HCEC 1CT (cell line): ENCODE data around the gene BRI3BP.
"Not testable (repeated sequence)": the region's sequence is repeated elsewhere in the genome, so short reads cannot be mapped to it uniquely, and the experiment has no call there.

Experiments
- DNase-seq: peaks from one replicate; pipeline ENCODE4 v3.0.0-alpha.2; 2017

Gene BRI3BP

DNA sequence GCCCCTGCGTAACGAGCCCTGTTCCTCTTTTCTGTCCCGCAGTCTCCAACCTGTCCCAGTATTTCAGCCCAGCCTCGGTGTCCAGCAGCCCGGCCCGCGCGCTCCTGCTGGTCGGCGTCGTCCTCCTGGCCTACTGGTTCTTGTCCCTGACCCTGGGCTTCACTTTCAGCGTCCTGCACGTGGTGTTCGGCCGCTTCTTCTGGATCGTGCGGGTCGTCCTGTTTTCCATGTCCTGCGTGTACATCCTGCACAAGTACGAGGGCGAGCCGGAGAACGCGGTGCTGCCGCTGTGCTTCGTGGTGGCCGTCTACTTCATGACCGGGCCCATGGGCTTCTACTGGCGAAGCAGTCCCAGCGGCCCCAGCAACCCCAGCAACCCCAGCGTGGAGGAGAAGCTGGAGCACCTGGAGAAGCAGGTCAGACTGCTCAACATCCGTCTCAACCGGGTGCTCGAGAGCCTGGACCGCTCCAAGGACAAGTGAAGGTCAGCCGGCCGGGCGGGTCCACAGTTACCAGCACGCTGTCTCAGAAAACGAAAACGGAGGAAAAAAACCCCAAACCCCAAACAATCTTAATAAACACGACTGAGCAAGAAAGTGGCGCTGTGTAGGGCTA lies 31.6 kb downstream of the BRI3BP start:
- DNase-seq, result no peak

- DNase-seq, result no peak
Measured at GRCh38 chr12:125025606-125026235, 32.3 kb downstream of the BRI3BP start.

- DNase-seq, result no peak
Measured at GRCh38 chr12:125028106-125028505, 34.7 kb downstream of the BRI3BP start.

- peak; percentile 16 for DNase-seq
Measured at GRCh38 chr12:125029761-125030358, 36.4 kb downstream of the BRI3BP start.

- not testable (repeated sequence) for DNase-seq
Measured at GRCh38 chr12:125031471-125031870, 38.0 kb downstream of the BRI3BP start.

GRCh38 chr12:125032466-125033152 lies 39.2 kb downstream of the BRI3BP start:
- DNase-seq, result no peak

DNA sequence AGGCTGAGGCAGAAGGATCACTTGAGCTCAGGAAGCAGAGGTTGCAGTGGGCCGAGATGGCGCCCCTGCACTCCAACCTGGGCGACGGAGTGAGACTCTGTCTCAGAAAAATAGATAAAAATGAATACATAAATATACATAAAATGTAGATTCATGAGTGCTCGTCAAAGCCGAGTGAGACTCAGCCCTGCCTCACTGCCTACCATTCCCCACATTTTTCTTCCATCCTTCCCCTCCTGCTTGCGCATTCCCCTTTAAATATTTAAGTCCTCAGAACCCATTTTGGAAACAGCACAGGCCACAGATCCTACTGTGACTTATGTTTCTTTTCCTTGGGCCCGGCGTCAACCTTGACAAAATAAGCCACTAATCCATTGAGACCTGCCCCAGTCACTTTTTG lies 39.8 kb downstream of the BRI3BP start:
- no peak for DNase-seq

DNA sequence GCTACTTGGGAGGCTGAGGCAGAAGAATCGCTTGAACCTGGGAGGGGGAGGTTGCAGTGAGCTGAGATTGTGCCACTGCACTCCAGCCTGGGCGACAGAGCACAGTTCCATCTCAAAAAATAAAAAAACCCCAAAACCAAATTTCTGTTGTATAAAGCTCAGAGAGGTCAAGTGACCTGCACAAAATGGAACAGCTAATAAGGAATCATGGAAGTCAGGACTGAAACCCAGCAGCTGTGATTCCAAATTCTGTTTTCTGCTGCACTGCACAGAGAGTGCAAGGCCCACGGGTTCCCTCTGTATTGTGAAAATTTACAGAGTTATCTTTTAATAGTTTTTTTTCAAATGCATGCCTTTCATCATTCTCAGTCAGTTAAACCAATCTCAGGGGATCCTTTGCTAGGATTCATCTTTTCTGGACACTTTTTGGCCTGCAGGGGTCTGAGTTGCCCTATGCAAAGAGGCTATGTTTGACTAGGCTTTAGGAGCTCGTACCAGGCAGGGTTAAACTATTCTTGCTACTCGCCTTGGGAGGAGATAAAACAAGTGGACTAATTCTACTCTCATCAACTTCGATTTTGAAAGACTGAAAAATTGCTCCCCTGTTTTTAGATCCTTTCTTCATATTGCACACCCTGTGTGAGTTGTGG lies 45.7 kb downstream of the BRI3BP start:
- no peak for DNase-seq

- no peak for DNase-seq
Measured at GRCh38 chr12:125049093-125049458, 55.6 kb downstream of the BRI3BP start.

DNA sequence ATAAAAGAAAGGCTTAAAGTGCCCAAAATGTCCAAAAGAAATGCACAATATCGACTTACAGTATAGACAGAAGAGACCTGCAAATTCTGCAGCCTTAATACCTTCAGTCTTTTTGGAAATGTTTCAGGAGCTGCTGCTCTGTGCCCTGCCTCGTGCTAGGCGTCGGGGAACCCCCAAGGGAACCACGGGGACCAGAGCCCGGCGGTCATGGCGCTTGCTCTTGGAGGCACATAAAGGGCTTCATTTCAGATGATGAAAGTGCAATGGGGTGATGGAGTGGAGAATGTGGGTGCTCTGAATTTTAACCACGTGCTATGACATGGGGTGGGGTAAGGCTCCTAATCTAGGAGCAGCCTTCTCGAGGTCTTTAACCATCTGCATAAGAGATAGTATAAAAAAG lies 57.0 kb downstream of the BRI3BP start:
- no peak for DNase-seq

DNA sequence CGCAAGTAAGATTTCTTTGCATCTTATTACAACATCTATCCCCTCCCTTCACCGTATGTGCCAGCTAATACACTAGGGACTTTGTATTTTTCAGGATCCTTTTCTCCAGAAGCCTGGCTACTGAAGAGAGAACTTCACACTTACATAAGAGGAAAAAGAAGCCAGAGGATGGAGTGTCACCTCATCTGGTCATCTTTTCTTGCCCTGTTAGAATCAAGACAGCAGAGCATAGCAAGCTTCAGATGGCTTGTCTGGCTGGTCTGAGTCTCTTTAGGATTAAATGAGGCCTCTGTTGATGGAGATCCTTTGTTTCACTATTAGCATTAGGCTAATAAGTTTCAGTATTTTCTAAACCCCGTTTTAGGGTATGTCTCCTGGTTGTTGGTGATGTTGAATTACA lies 57.4 kb downstream of the BRI3BP start:
- DNase-seq, result no peak

- DNase-seq, result no peak
Measured at GRCh38 chr12:125053821-125054220, 60.4 kb downstream of the BRI3BP start.

GRCh38 chr12:125055591-125055990 lies 62.1 kb downstream of the BRI3BP start:
- no peak for DNase-seq

- no peak for DNase-seq
Measured at GRCh38 chr12:125056306-125056705, 62.9 kb downstream of the BRI3BP start.

DNA sequence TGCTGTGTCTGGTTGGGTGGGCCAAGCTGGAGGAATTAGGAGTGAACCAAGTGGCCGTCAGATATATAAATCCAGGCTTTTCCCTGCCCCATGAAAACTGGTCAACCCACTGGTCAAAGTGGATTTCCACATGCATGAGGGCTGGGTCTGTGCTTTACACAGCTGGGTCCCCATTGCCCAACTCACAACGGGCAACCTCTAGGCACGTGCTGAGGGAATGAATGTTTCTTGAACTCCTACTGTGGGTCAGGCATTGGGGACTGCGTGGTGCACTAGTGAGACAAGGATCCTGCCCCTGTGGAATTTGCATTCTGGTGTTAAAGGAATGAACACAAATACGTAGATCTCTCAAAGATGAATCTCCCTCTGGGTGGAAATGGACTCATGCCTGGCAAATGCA lies 64.3 kb downstream of the BRI3BP start:
- DNase-seq, result no peak

GRCh38 chr12:125061229-125061628 lies 67.8 kb downstream of the BRI3BP start:
- no peak for DNase-seq

DNA sequence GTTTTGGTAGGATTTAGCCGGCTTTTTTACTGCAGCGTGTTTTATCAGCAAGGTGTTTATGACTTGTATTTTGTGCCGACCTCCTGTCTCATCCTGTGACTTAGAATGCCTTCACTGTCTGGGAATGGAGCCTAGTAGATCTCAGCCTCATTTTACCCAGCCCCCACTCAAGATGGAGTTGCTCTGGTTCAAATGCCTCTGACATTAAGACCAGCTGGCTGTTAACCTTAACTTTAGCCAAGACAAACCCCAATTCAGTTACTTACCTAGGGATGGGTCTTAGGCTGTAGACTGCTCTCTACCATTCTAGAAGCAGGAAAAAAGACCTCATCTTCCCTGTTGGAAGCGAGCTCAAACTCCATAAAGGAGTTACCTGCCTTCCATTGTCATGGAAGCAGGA lies 70.1 kb downstream of the BRI3BP start:
- not testable (repeated sequence) for DNase-seq

- no peak for DNase-seq
Measured at GRCh38 chr12:125064492-125064891, 71.0 kb downstream of the BRI3BP start.

- peak; percentile 75 for DNase-seq
Measured at GRCh38 chr12:125065021-125065918, 71.8 kb downstream of the BRI3BP start, which contains the start of gene AACS. Gene AACS, plus strand, starts transcription at chr12:125065435. Its CDS starts 150 bp downstream, at chr12:125065585.

DNA sequence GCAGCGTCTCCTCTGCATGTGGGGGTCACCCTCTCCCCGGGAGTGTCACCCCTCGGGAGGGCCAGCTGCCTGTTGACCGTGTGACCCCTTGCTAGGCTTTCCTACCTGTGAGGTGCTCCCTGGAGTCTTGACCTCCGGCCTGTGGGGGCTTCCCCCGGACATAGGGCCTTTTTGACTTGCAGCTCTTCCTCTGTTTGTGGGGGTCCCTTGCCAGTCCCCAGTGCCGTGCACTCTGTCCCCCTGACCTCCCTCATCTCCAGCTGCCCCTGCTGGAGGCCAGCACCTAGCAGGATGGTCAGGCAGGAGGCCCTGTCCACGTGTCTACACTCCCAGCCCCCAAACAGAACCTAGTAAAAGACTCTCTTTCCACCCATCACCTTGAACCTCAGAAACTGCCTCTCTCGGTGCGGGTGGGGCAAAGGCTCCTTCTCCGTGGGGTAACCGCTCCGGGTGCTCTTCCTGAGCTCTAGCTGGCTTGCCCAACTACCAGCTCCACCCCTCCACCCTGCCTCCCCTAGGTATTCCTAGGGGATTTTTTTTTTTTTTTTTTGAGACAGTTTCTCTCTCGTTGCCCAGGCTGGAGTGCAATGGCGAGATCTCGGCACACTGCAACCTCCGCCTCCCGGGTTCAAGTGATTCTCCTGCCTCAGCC lies 72.6 kb downstream of the BRI3BP start:
- no peak for DNase-seq

DNA sequence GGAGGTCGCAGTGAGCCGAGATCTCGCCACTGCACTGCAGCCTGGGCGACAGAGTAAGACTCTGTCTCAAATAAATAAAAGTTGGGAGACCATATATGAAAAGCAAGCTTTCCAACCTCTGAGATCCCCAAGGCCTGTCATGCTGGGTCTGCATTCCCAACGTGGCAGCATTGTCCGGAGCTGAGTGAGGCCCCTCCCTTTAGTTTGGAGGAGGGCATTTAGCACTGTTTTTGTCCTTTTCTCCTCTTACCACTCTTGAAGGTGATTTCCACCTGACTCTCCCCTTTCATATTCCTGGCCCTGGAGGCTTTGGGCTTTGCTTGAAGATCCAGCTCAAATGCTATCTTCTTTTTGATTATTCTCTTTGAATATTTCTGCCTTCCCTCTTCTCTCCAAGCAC lies 74.9 kb downstream of the BRI3BP start:
- no peak for DNase-seq

GRCh38 chr12:125069616-125070015 lies 76.2 kb downstream of the BRI3BP start:
- no peak for DNase-seq
